Measurements from ENCODE around the gene UNC5B.

UNC5B gene

GRCh38 chr10:71349406-71349805 lies 137.0 kb downstream of the UNC5B start:
- no peak for DNase-seq

- DNase-seq: no peak
Observed at GRCh38 chr10:71351087-71351486, 138.7 kb downstream of the UNC5B start.

GRCh38 chr10:71351628-71352319 lies 139.4 kb downstream of the UNC5B start:
- no peak for DNase-seq
